IMR-90 (cell line): ENCODE results near the gene KRT34. TPM values are rescaled to one million over a fixed set of nuclear protein-coding genes. Genes with fewer than 3 reads are reported as not detected.
A peak's percentile ranks its signal among the peaks of the same experiment; 100 is the strongest.

ENCODE experiments used
- ATAC-seq: fragments of 200-7000 bp; cut with Tn5 transposase; 2 replicates; pipeline ENCODE4 v1.9.1; 2020; ENCODE audit warnings: low read depth, mild to moderate bottlenecking, moderate library complexity
- BruUV-seq: library from RNA; stranded (reverse); fragments of 400-500 nt; replicated peaks from 2 replicates; lab custom pipeline; 2021; lab: Mats Ljungman, UMichigan
- CTCF ChIA-PET: fragments of 300-600 bp; formaldehyde crosslinking; extraction: SDS; loops from one replicate; lab custom pipeline; 2021; ENCODE audit warnings: antibody characterized with exemption; lab: Yijun Ruan, JAX
- POLR2A ChIA-PET: fragments of 300-600 bp; sonication (Branson Sonifier 250); formaldehyde crosslinking; loops from one replicate; lab custom pipeline; 2022; ENCODE audit warnings: antibody characterized with exemption; ENCODE audit not compliant: unreplicated experiment; lab: Charles Lee
- DNase-seq: peaks from one replicate; pipeline ENCODE4 v3.0.0; 2013
- H2AFZ ChIP-seq: replicated peaks from 2 replicates; pipeline ENCODE3; 2013; ENCODE audit warnings: low read length, mild to moderate bottlenecking; ENCODE audit not compliant: poor library complexity
- H2AK5ac ChIP-seq: 2 replicates; pipeline ENCODE4 v1.6.1; 2013; ENCODE audit warnings: low read depth, low read length, inconsistent platforms
- H2AK9ac ChIP-seq: replicated peaks from 2 replicates; pipeline ENCODE3; 2013; ENCODE audit warnings: mild to moderate bottlenecking, low read depth, low read length, moderate library complexity; ENCODE audit not compliant: poor library complexity
- H2BK120ac ChIP-seq: 2 replicates; pipeline ENCODE4 v1.6.1; 2013; ENCODE audit warnings: low read depth, low read length, inconsistent platforms
- H2BK15ac ChIP-seq: 3 replicates; pipeline ENCODE4 v1.6.1; 2013; ENCODE audit warnings: low read depth, low read length, inconsistent platforms
- H2BK20ac ChIP-seq: 2 replicates; pipeline ENCODE4 v1.6.1; 2013; ENCODE audit warnings: low read depth, mild to moderate bottlenecking, inconsistent platforms, low read length, moderate library complexity
- H2BK5ac ChIP-seq: 2 replicates; pipeline ENCODE4 v1.6.1; 2013; ENCODE audit warnings: mild to moderate bottlenecking, low read depth, low read length, inconsistent platforms; ENCODE audit not compliant: poor library complexity, severe bottlenecking
- H3K14ac ChIP-seq: replicated peaks from 2 replicates; pipeline ENCODE4 v1.6.1; 2013; ENCODE audit warnings: low read depth, low read length, inconsistent platforms
- H3K18ac ChIP-seq: 2 replicates; pipeline ENCODE4 v1.6.1; 2013; ENCODE audit warnings: low read depth, low read length, control low read depth
- H3K23ac ChIP-seq: 2 replicates; pipeline ENCODE4 v1.6.1; 2013; ENCODE audit warnings: low read depth, low read length, inconsistent platforms
- H3K27ac ChIP-seq: 2 replicates; pipeline ENCODE4 v1.5.1; 2013; ENCODE audit warnings: mild to moderate bottlenecking, control low read depth, low read length; ENCODE audit not compliant: insufficient read depth
- H3K27me3 ChIP-seq: 2 replicates; pipeline ENCODE4 v1.6.1; 2013; ENCODE audit warnings: low read length; ENCODE audit not compliant: control insufficient read depth, insufficient read depth
- H3K36me3 ChIP-seq: 2 replicates; pipeline ENCODE4 v1.6.1; 2013; ENCODE audit warnings: low read length, mixed read lengths; ENCODE audit not compliant: control insufficient read depth, insufficient read depth
- H3K4ac ChIP-seq: 2 replicates; pipeline ENCODE4 v1.6.1; 2013; ENCODE audit warnings: low read depth, low read length, inconsistent platforms
- H3K4me1 ChIP-seq: 2 replicates; pipeline ENCODE4 v1.6.1; 2013; ENCODE audit warnings: low read length, mixed read lengths; ENCODE audit not compliant: control insufficient read depth, insufficient read depth
- H3K4me2 ChIP-seq: 2 replicates; pipeline ENCODE4 v1.6.1; 2013; ENCODE audit warnings: low read depth, mild to moderate bottlenecking, control low read depth, low read length, moderate library complexity
- H3K4me3 ChIP-seq: 2 replicates; pipeline ENCODE4 v1.5.1; 2013; ENCODE audit warnings: low read depth, mild to moderate bottlenecking, control low read depth, low read length, moderate library complexity; ENCODE audit not compliant: insufficient read depth
- H3K56ac ChIP-seq: 2 replicates; pipeline ENCODE4 v1.6.1; 2013; ENCODE audit warnings: low read length, inconsistent platforms; ENCODE audit not compliant: insufficient read depth; ENCODE audit errors: extremely low read depth
- H3K79me1 ChIP-seq, 2 experiments: 2 replicates each; pipeline ENCODE4 v1.6.1; 2013; ENCODE audit warnings: low read length in 2 of 2, inconsistent platforms in 1 of 2, low read depth in 1 of 2
- H3K9ac ChIP-seq: 2 replicates; pipeline ENCODE4 v1.6.1; 2013; ENCODE audit warnings: low read depth, low read length, control low read depth
- H3K9me1 ChIP-seq: 2 replicates; pipeline ENCODE4 v1.6.1; 2013; ENCODE audit warnings: low read length, inconsistent platforms; ENCODE audit not compliant: insufficient read depth
- H3K9me3 ChIP-seq: 2 replicates; pipeline ENCODE4 v1.6.1; 2013; ENCODE audit warnings: low read length; ENCODE audit not compliant: control insufficient read depth, insufficient read depth
- H4K20me1 ChIP-seq: 2 replicates; pipeline ENCODE4 v1.6.1; 2013; ENCODE audit warnings: low read length, inconsistent platforms; ENCODE audit not compliant: insufficient read depth
- H4K5ac ChIP-seq: 2 replicates; pipeline ENCODE4 v1.6.1; 2013; ENCODE audit warnings: mild to moderate bottlenecking, low read depth, low read length, control low read depth
- H4K8ac ChIP-seq, 2 experiments: 2 replicates each; pipeline ENCODE4 v1.6.1; 2013; ENCODE audit warnings: low read depth in 2 of 2, low read length in 2 of 2, control low read depth in 1 of 2, inconsistent platforms in 1 of 2
- H4K91ac ChIP-seq: 2 replicates; pipeline ENCODE4 v1.6.1; 2013; ENCODE audit warnings: low read depth, low read length, inconsistent platforms; ENCODE audit not compliant: insufficient read depth
- FOS ChIP-seq: fragments of 150-350 bp; IDR thresholded peaks from 2 replicates; pipeline ENCODE4 v1.6.1; 2016; ENCODE audit warnings: low read depth, low read length
- MAFK ChIP-seq: IDR thresholded peaks from 2 replicates; pipeline ENCODE4 v1.6.1; 2012; ENCODE audit warnings: low read depth, low read length, improper control_type of control experiment
- MAZ ChIP-seq: IDR thresholded peaks from 2 replicates; pipeline ENCODE4 v1.6.1; 2012; ENCODE audit warnings: low read depth, mild to moderate bottlenecking, low read length, improper control_type of control experiment, moderate library complexity, borderline replicate concordance
- MXI1 ChIP-seq: IDR thresholded peaks from 2 replicates; pipeline ENCODE4 v1.6.1; 2012; ENCODE audit warnings: low read depth, mild to moderate bottlenecking, low read length, moderate library complexity, borderline replicate concordance
- NFE2L2 ChIP-seq: fragments of 150-350 bp; IDR thresholded peaks from 2 replicates; pipeline ENCODE4 v1.6.1; 2016; ENCODE audit warnings: low read depth, mild to moderate bottlenecking, low read length
- POLR2A ChIP-seq: IDR thresholded peaks from 2 replicates; pipeline ENCODE4 v1.6.1; 2012; ENCODE audit warnings: mild to moderate bottlenecking, low read depth, low read length
- RAD21 ChIP-seq: IDR thresholded peaks from 2 replicates; pipeline ENCODE4 v1.6.1; 2012; ENCODE audit warnings: low read length, improper control_type of control experiment
- RCOR1 ChIP-seq: IDR thresholded peaks from 2 replicates; pipeline ENCODE4 v1.6.1; 2012; ENCODE audit warnings: mild to moderate bottlenecking, low read length, improper control_type of control experiment; ENCODE audit not compliant: insufficient replicate concordance
- RFX5 ChIP-seq: IDR thresholded peaks from 2 replicates; pipeline ENCODE4 v1.8.0; 2012; ENCODE audit warnings: low read depth, mild to moderate bottlenecking, low read length, moderate library complexity
- SMC3 ChIP-seq: fragments of 150-350 bp; IDR thresholded peaks from 2 replicates; pipeline ENCODE4 v1.6.1; 2016; ENCODE audit warnings: low read depth, mild to moderate bottlenecking, antibody characterized with exemption, low read length, moderate library complexity
- WGBS, 2 experiments: methylation state at CpG; one replicate each; pipeline versions ENCODE4 v1.1.5 to v1.1.7; 2013; ENCODE audit warnings: missing lambda C conversion rate in 2 of 2; ENCODE audit not compliant: insufficient read length in 1 of 2; ENCODE audit errors: extremely low coverage in 2 of 2; 5-methylcytosine and 5-hydroxymethylcytosine counted together
- dilution Hi-C: fragments of 300-500 bp; cut with HindIII; formaldehyde crosslinking; loops from one replicate; pipeline ENCODE4 v1.14.3; 2018; ENCODE audit warnings: low sequenced_read_pairs; ENCODE audit not compliant: unreplicated experiment
- in situ Hi-C: fragments of 300-500 bp; cut with MboI; formaldehyde crosslinking; loops from 3 replicates; pipeline ENCODE4 v1.14.3; 2019; ENCODE audit warnings: low sequenced_read_pairs, inconsistent platforms, mixed read lengths
- intact Hi-C: fragments of 100-400 bp; cut with micrococcal nuclease; formaldehyde crosslinking; loops from 2 replicates; pipeline ENCODE4 v1.10.0; 2022
- polyA plus RNA-seq, 3 experiments: library from polyadenylated mRNA; depleted of rRNA; stranded (reverse); fragments of >200 nt; gene quantifications; 2 replicates each; pipeline ENCODE4 v1.2.3, GENCODE V29; 2012; ENCODE audit warnings: low replicate concordance in 1 of 3
- total RNA-seq: library from RNA; depleted of rRNA; stranded (reverse); fragments of >200 nt; gene quantifications from 2 replicates; pipeline ENCODE4 v1.2.3, GENCODE V29; 2012
- TF ChIP-seq, protein P1 (sequence below): fragments of 150-350 bp; IDR thresholded peaks from 2 replicates; pipeline ENCODE4 v1.6.1; 2016; ENCODE audit warnings: low read depth, mild to moderate bottlenecking, low read length, moderate library complexity, borderline replicate concordance
- TF ChIP-seq, protein P2 (sequence below): fragments of 150-350 bp; IDR thresholded peaks from 2 replicates; pipeline ENCODE4 v1.6.1; 2017; ENCODE audit warnings: mild to moderate bottlenecking, antibody characterized with exemption, low read length, low read depth
- TF ChIP-seq, protein P3 (sequence below): conservative IDR thresholded peaks from 2 replicates; pipeline ENCODE4 v1.5.1; 2012; ENCODE audit warnings: mild to moderate bottlenecking, low read depth, low read length, improper control_type of control experiment

The KRT34 gene
- total and polyA plus RNA-seq, 2 of the 4 experiments (the other 2 are of a cell fraction): 3.4 to 3.6 TPM

DNA sequence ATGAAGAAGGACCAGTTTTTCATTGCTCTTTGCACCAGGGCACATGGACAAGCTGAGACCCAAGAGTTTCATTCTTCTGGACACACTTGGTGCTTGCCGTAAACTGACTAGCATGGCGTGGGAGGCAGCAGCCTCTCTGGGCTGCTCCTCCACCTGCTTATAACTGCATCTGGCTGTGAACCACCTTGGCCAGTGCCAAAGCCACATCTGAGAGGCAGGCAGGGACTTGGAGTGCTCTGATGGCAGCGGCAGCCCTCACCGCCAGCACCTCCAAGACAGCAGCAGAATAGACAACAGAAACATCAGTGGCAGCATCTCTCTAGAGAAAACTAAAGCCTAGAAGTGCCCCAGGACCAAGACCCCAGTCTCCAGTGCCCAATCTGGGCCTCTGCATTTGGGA, 37.6 kb upstream of the KRT34 start:
- H3K4me3 ChIP-seq: no peak overlapping the region
- no peak for DNase-seq

More for the DNA sequence above, 37.6 kb upstream of the KRT34 start:
- no peak for ATAC-seq
- H3K23ac ChIP-seq: no peak overlapping the region
- no peak overlapping the region for H3K4me2 ChIP-seq
- H2BK20ac ChIP-seq: peak overlapping the region; percentile 93; the same call in 1 of the 2 replicates
- no peaks in the 10 kb centered on the region for H3K79me1 ChIP-seq
- H3K9ac ChIP-seq: no peak overlapping the region
- peak overlapping the region; percentile 56 for H2AK5ac ChIP-seq
- H4K8ac ChIP-seq: peak overlapping the region in 1 of 2 experiments; percentile 9; a peak in 1 of 4 replicates
- peak overlapping the region; percentile 89; the same call in 1 of the 3 replicates for H2BK15ac ChIP-seq
- peak overlapping the region; percentile 16; the same call in 1 of the 2 replicates for H3K18ac ChIP-seq
- H3K9me1 ChIP-seq: peaks cover 29% of the 10 kb centered on the region
- no peak overlapping the region for H2AFZ ChIP-seq
- TF ChIP-seq, protein P1, sequence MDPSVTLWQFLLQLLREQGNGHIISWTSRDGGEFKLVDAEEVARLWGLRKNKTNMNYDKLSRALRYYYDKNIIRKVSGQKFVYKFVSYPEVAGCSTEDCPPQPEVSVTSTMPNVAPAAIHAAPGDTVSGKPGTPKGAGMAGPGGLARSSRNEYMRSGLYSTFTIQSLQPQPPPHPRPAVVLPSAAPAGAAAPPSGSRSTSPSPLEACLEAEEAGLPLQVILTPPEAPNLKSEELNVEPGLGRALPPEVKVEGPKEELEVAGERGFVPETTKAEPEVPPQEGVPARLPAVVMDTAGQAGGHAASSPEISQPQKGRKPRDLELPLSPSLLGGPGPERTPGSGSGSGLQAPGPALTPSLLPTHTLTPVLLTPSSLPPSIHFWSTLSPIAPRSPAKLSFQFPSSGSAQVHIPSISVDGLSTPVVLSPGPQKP: no peak
- TF ChIP-seq POLR2A: no peak
- TF ChIP-seq, protein P2, sequence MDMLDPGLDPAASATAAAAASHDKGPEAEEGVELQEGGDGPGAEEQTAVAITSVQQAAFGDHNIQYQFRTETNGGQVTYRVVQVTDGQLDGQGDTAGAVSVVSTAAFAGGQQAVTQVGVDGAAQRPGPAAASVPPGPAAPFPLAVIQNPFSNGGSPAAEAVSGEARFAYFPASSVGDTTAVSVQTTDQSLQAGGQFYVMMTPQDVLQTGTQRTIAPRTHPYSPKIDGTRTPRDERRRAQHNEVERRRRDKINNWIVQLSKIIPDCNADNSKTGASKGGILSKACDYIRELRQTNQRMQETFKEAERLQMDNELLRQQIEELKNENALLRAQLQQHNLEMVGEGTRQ: no peak
- TF ChIP-seq RCOR1: no peak
- no peak for TF ChIP-seq MAZ
- TF ChIP-seq RAD21: no peak
- TF ChIP-seq SMC3: no peak
- no peak for TF ChIP-seq FOS
- TF ChIP-seq NFE2L2: no peak
- TF ChIP-seq MAFK: no peak
- TF ChIP-seq, protein P3, sequence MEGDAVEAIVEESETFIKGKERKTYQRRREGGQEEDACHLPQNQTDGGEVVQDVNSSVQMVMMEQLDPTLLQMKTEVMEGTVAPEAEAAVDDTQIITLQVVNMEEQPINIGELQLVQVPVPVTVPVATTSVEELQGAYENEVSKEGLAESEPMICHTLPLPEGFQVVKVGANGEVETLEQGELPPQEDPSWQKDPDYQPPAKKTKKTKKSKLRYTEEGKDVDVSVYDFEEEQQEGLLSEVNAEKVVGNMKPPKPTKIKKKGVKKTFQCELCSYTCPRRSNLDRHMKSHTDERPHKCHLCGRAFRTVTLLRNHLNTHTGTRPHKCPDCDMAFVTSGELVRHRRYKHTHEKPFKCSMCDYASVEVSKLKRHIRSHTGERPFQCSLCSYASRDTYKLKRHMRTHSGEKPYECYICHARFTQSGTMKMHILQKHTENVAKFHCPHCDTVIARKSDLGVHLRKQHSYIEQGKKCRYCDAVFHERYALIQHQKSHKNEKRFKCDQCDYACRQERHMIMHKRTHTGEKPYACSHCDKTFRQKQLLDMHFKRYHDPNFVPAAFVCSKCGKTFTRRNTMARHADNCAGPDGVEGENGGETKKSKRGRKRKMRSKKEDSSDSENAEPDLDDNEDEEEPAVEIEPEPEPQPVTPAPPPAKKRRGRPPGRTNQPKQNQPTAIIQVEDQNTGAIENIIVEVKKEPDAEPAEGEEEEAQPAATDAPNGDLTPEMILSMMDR: no peak
- TF ChIP-seq RFX5: no peak
- TF ChIP-seq MXI1: no peak
- no peaks in the 10 kb centered on the region for H3K9me3 ChIP-seq
- intact Hi-C loops: no loop called here
- peak overlapping the region; percentile 63; the same call in 1 of the 2 replicates for H3K4ac ChIP-seq
- H2BK120ac ChIP-seq: peak overlapping the region; percentile 79
- peak overlapping the region; percentile 33; the same call in 1 of the 2 replicates for H4K5ac ChIP-seq
- H4K20me1 ChIP-seq: no peaks in the 10 kb centered on the region
- H3K27ac ChIP-seq: no peak overlapping the region
- WGBS, 2 experiments: 86% methylated on average over 1 of the region's 4 CpGs; no CpG with 5 or more reads in 1 of the 2 experiments
- peak overlapping the region; percentile 32 for H3K14ac ChIP-seq
- ChIA-PET POLR2A (no interaction called here), CTCF (interaction anchor here (1.9 kb wide), 1 partner anchor 129 kb away, joined by 4 read pairs; no protein-coding TSS in a partner anchor)
- H4K91ac ChIP-seq: peak overlapping the region; percentile 53
- dilution Hi-C loops: no loop called here
- peak overlapping the region; percentile 0 for H2AK9ac ChIP-seq
- H2BK5ac ChIP-seq: no peak overlapping the region
- H3K4me1 ChIP-seq: peaks cover 35% of the 10 kb centered on the region
- H3K36me3 ChIP-seq: no peaks in the 10 kb centered on the region
- BruUV-seq: no TSS peak
- H3K27me3 ChIP-seq: no peaks in the 10 kb centered on the region
- in situ Hi-C loops: no loop called here
- no peak overlapping the region for H3K56ac ChIP-seq
